PC-9 (cell line): ENCODE data around the gene MXD4. TPM values are rescaled to one million over a fixed set of nuclear protein-coding genes. Genes with fewer than 3 reads are reported as not detected.

Experiments
- BruUV-seq: library from RNA; stranded (reverse); fragments of 400-500 nt; replicated peaks from 2 replicates; lab custom pipeline; 2021; lab: Mats Ljungman, UMichigan
- CTCF ChIA-PET: fragments of 300-600 bp; sonication (Branson Sonifier 250); formaldehyde crosslinking; loops from one replicate; lab custom pipeline; 2022; ENCODE audit warnings: antibody characterized with exemption; lab: Charles Lee
- POLR2A ChIA-PET: fragments of 300-600 bp; sonication (Branson Sonifier 250); formaldehyde crosslinking; loops from one replicate; lab custom pipeline; 2022; ENCODE audit warnings: antibody characterized with exemption; ENCODE audit not compliant: unreplicated experiment; lab: Charles Lee
- DNase-seq, 2 experiments: peaks; one replicate each; pipeline versions ENCODE4 v3.0.0 to v3.0.0-alpha.2; 2015 to 2022; ENCODE audit warnings: mixed read lengths in 1 of 2
- H2AFZ ChIP-seq: fragments of 200-600 bp; sonication (generic); 2 replicates; pipeline ENCODE4 v1.8.1; 2017; ENCODE audit warnings: antibody characterized with exemption
- H3F3A ChIP-seq: fragments of 200-600 bp; sonication (generic); 2 replicates; pipeline ENCODE4 v1.8.1; 2017; ENCODE audit warnings: antibody characterized with exemption, mild to moderate bottlenecking, low read depth; ENCODE audit not compliant: insufficient read depth
- H3K27ac ChIP-seq: fragments of 200-600 bp; sonication (generic); 2 replicates; pipeline ENCODE4 v1.6.1; 2016; ENCODE audit warnings: mixed run types
- H3K27me3 ChIP-seq: fragments of 200-600 bp; sonication (generic); 2 replicates; pipeline ENCODE4 v1.6.1; 2016; ENCODE audit warnings: low read depth, mixed run types; ENCODE audit not compliant: insufficient read depth
- H3K36me3 ChIP-seq: fragments of 200-600 bp; sonication (generic); 2 replicates; pipeline ENCODE4 v1.6.1; 2016; ENCODE audit warnings: low read depth, mixed run types
- H3K4me1 ChIP-seq: fragments of 200-600 bp; sonication (generic); replicated peaks from 2 replicates; pipeline ENCODE4 v1.6.1; 2016; ENCODE audit warnings: mixed run types; ENCODE audit not compliant: insufficient read depth
- H3K4me2 ChIP-seq: fragments of 200-600 bp; sonication (generic); 2 replicates; pipeline ENCODE4 v1.6.1; 2017; ENCODE audit warnings: mixed run types
- H3K4me3 ChIP-seq: fragments of 200-600 bp; sonication (generic); 2 replicates; pipeline ENCODE4 v1.6.1; 2016; ENCODE audit warnings: mixed run types
- H3K79me2 ChIP-seq: fragments of 200-600 bp; sonication (generic); 2 replicates; pipeline ENCODE4 v1.6.1; 2017; ENCODE audit warnings: low read depth, mixed run types
- H3K9me2 ChIP-seq: fragments of 200-600 bp; sonication (generic); 2 replicates; pipeline ENCODE4 v1.8.1; 2017; ENCODE audit warnings: mild to moderate bottlenecking; ENCODE audit not compliant: insufficient read depth
- H3K9me3 ChIP-seq: fragments of 200-600 bp; sonication (generic); 2 replicates; pipeline ENCODE4 v1.8.1; 2016; ENCODE audit warnings: low read depth; ENCODE audit not compliant: insufficient read depth
- H4K20me1 ChIP-seq: fragments of 200-600 bp; sonication (generic); 2 replicates; pipeline ENCODE4 v1.8.1; 2017; ENCODE audit not compliant: insufficient read depth
- EZH2 ChIP-seq: fragments of 200-600 bp; sonication (generic); IDR thresholded peaks from 2 replicates; pipeline ENCODE4 v1.8.0; 2017; ENCODE audit warnings: antibody characterized with exemption, low read depth
- intact Hi-C: fragments of 100-400 bp; cut with micrococcal nuclease; formaldehyde crosslinking; loops from one replicate; pipeline ENCODE4 v1.10.0; 2022; ENCODE audit not compliant: unreplicated experiment
- total RNA-seq: library from RNA; stranded (reverse); gene quantifications from 2 replicates; pipeline ENCODE4 v1.2.3, GENCODE V29; 2021
- TF ChIP-seq, protein P1 (sequence below): fragments of 200-600 bp; sonication (generic); conservative IDR thresholded peaks from 2 replicates; pipeline ENCODE4 v1.6.1; 2017; ENCODE audit warnings: mixed run types, antibody characterized with exemption, mild to moderate bottlenecking, moderate library complexity

Gene MXD4
- total RNA-seq, 1 experiment from 2014 or later, result 37.0 TPM

- no peak overlapping the region for H3K27ac ChIP-seq
- no peaks in the 10 kb centered on the region for H3K36me3 ChIP-seq
- peaks cover 50% of the 10 kb centered on the region for H3K27me3 ChIP-seq
- H2AFZ ChIP-seq, result no peak overlapping the region
- H4K20me1 ChIP-seq, result no peaks in the 10 kb centered on the region
- ChIA-PET POLR2A (no interaction called here), CTCF (no interaction called here)
- H3K4me2 ChIP-seq, result no peak overlapping the region
- DNase-seq, result no peak
- no TSS peak for BruUV-seq
- intact Hi-C loops, result no loop called here
- H3K79me2 ChIP-seq, result no peaks in the 10 kb centered on the region
- no peaks in the 10 kb centered on the region for H3K9me2 ChIP-seq
- TF ChIP-seq, protein P1, sequence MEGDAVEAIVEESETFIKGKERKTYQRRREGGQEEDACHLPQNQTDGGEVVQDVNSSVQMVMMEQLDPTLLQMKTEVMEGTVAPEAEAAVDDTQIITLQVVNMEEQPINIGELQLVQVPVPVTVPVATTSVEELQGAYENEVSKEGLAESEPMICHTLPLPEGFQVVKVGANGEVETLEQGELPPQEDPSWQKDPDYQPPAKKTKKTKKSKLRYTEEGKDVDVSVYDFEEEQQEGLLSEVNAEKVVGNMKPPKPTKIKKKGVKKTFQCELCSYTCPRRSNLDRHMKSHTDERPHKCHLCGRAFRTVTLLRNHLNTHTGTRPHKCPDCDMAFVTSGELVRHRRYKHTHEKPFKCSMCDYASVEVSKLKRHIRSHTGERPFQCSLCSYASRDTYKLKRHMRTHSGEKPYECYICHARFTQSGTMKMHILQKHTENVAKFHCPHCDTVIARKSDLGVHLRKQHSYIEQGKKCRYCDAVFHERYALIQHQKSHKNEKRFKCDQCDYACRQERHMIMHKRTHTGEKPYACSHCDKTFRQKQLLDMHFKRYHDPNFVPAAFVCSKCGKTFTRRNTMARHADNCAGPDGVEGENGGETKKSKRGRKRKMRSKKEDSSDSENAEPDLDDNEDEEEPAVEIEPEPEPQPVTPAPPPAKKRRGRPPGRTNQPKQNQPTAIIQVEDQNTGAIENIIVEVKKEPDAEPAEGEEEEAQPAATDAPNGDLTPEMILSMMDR, result no peak
- TF ChIP-seq EZH2, result no peak
- no peaks in the 10 kb centered on the region for H3F3A ChIP-seq
- no peak overlapping the region for H3K4me3 ChIP-seq
- H3K4me1 ChIP-seq, result no peaks in the 10 kb centered on the region
- no peaks in the 10 kb centered on the region for H3K9me3 ChIP-seq
Measured at GRCh38 chr4:2270341-2271165, 8.6 kb upstream of the MXD4 start.

DNA sequence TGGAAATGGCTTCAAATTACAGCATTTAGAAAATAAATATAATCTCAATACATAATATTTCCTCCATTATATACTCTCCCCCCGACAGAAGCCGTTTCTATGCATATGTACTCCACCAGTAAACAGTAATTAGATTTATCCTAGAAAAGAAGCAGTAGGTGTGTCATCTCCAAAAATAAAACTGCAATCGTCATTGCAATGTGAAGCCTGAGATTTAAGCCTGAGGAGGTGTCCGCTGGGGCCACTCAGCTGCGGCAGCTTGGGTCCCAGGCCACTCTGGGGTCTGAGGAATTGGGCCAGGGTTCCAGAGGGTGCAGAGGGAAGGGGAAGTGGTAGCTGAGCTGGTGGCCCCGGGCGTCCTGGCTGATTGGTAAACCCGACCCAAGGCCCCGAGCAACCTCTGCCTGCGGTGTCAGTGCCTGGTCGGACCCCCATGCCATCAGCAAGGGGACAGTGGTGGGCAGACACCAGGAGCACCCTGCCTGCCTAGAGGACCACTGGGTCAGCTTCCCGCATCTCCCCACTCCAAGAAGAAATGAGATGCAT is 7.8 kb upstream of the MXD4 start:
- TF ChIP-seq, protein P1, result no peak
- no peak for TF ChIP-seq EZH2
- intact Hi-C loops, result no loop called here
- DNase-seq, result no peak
- H3K27ac ChIP-seq, result no peak overlapping the region
- no peaks in the 10 kb centered on the region for H3K36me3 ChIP-seq
- CTCF ChIA-PET, result no interaction called here
- no peak overlapping the region for H3K4me3 ChIP-seq
- no peak overlapping the region for H3K4me2 ChIP-seq
- H3K79me2 ChIP-seq, result no peaks in the 10 kb centered on the region
- no peaks in the 10 kb centered on the region for H3K9me2 ChIP-seq
- peaks cover 50% of the 10 kb centered on the region for H3K27me3 ChIP-seq
- H4K20me1 ChIP-seq, result no peaks in the 10 kb centered on the region
- H3K9me3 ChIP-seq, result no peaks in the 10 kb centered on the region
- no TSS peak for BruUV-seq
- H2AFZ ChIP-seq, result no peak overlapping the region
- H3K4me1 ChIP-seq, result no peaks in the 10 kb centered on the region
- H3F3A ChIP-seq, result no peaks in the 10 kb centered on the region
- POLR2A ChIA-PET, result no interaction called here

GRCh38 chr4:2269206-2269531 is 7.3 kb upstream of the MXD4 start:
- intact Hi-C loops, result no loop called here

More at GRCh38 chr4:2269206-2269531, 7.3 kb upstream of the MXD4 start:
- H3K4me2 ChIP-seq, result no peak overlapping the region
- H3K4me3 ChIP-seq, result no peak overlapping the region
- H3K9me2 ChIP-seq, result no peaks in the 10 kb centered on the region
- ChIA-PET POLR2A (no interaction called here), CTCF (no interaction called here)
- no peaks in the 10 kb centered on the region for H3K36me3 ChIP-seq
- no TSS peak for BruUV-seq
- no peaks in the 10 kb centered on the region for H4K20me1 ChIP-seq
- no peaks in the 10 kb centered on the region for H3K79me2 ChIP-seq
- TF ChIP-seq, protein P1, result no peak
- TF ChIP-seq EZH2, result no peak
- DNase-seq, result no peak
- H3K27me3 ChIP-seq, result peaks cover 50% of the 10 kb centered on the region
- no peaks in the 10 kb centered on the region for H3K9me3 ChIP-seq
- H3K27ac ChIP-seq, result no peak overlapping the region
- H3K4me1 ChIP-seq, result no peaks in the 10 kb centered on the region
- no peak overlapping the region for H2AFZ ChIP-seq
- no peaks in the 10 kb centered on the region for H3F3A ChIP-seq
